Measurements from ENCODE around the gene HEXIM2. TPM values are rescaled to one million over a fixed set of nuclear protein-coding genes. Genes with fewer than 3 reads are reported as not detected.

The HEXIM2 gene
- total RNA-seq, 1 experiment from 2014 or later, result 16.3 TPM

DNA sequence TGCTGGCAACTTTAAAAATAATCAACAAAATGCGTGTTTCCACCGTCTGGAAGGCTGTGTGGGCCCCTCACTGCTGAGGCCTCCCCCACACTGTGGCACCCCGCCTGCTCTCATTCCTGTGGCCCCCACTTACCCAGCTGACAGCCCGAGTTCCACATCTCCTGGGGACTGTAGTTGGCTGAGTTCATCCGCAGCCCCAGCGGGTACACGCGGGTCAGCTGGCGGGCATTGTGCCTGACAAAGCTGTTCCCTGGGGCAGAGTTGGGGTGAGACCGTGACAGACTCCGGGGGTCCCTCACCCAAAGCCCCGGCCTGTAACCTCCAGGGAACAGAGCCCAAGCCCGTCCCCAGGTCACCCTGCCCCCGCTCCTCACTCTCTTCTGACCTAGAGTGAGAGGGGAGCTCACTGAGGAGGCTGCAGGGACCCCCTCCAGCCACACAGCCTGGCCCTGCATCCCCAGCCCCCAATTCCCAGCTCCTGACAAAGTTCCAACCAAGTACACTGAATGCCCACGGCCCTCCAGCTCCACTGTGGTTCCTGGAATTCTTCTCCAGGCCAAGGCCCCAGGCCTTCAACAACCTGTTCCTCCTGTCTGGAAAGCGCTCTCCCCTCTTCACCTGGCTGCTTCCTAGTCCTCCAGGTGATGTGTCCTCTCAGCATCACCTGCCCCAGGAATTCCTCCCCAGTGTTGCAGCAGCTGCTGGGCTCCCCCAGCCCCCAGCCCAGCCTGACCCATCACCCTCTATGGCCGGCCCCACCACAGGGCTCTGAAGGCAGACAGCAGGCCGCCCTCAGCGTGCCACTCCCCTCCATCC lies 47.4 kb upstream of the HEXIM2 start:
- BruUV-seq (replicated peaks), result no TSS peak
- peaks cover 45% of the 10 kb centered on the region for H3K36me3 Mint-ChIP-seq (ENCODE audit: insufficient read depth, unreplicated experiment)
- H3K4me3 Mint-ChIP-seq (ENCODE audit: low read depth, unreplicated experiment), result no peak overlapping the region
- CTCF ChIA-PET, result no interaction called here
- H3K4me1 Mint-ChIP-seq (ENCODE audit: low read depth, unreplicated experiment), result no peaks in the 10 kb centered on the region
- no peak for DNase-seq
- H3K9me3 Mint-ChIP-seq (ENCODE audit: low read depth, unreplicated experiment), result no peaks in the 10 kb centered on the region
- H3K27me3 Mint-ChIP-seq (ENCODE audit: unreplicated experiment), result no peaks in the 10 kb centered on the region
- intact Hi-C loops (cut with micrococcal nuclease; ENCODE audit: unreplicated experiment), result no loop called here
- TF ChIP-seq, protein P1, sequence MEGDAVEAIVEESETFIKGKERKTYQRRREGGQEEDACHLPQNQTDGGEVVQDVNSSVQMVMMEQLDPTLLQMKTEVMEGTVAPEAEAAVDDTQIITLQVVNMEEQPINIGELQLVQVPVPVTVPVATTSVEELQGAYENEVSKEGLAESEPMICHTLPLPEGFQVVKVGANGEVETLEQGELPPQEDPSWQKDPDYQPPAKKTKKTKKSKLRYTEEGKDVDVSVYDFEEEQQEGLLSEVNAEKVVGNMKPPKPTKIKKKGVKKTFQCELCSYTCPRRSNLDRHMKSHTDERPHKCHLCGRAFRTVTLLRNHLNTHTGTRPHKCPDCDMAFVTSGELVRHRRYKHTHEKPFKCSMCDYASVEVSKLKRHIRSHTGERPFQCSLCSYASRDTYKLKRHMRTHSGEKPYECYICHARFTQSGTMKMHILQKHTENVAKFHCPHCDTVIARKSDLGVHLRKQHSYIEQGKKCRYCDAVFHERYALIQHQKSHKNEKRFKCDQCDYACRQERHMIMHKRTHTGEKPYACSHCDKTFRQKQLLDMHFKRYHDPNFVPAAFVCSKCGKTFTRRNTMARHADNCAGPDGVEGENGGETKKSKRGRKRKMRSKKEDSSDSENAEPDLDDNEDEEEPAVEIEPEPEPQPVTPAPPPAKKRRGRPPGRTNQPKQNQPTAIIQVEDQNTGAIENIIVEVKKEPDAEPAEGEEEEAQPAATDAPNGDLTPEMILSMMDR (IDR thresholded peaks at IDR 0.05; ENCODE audit: unreplicated experiment), result no peak
- no peak overlapping the region for H3K27ac Mint-ChIP-seq (ENCODE audit: unreplicated experiment)

DNA sequence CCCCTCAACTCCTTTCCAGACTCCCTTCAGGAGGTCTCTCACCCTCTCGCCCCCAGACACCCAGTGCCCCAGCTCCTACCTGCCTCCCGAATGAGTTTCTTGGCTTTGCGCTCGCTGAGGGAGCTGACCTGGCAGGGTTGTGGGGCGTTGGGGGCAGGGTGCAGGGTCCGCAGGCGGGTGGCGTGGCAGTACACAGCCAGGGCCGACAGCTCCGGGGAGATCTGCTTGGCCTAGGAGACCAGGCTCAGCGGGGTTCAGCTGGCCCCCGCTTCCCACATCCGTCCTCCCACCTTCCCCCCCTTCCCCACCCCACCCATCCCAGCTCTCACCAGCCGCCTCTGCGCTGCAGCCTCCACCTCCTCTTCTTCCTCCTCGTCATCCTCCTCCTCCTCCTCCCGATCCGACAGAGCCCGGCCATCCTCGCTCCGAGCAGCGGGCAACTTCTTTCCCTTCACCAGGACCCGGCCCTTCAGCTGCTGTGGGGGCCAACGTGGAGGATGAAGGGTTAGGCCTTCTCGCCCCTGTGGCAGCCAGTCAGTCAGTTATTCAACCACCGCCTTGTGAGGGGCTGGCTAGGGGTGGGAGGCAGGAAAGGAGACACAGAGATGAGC lies 46.6 kb upstream of the HEXIM2 start:
- Mint-ChIP-seq H3K27me3 (ENCODE audit: unreplicated experiment) (no peaks in the 10 kb centered on the region), H3K4me1 (ENCODE audit: low read depth, unreplicated experiment) (no peaks in the 10 kb centered on the region), H3K27ac (ENCODE audit: unreplicated experiment) (no peak overlapping the region), H3K4me3 (ENCODE audit: low read depth, unreplicated experiment) (no peak overlapping the region), H3K9me3 (ENCODE audit: low read depth, unreplicated experiment) (no peaks in the 10 kb centered on the region), H3K36me3 (ENCODE audit: insufficient read depth, unreplicated experiment) (peaks cover 37% of the 10 kb centered on the region)
- no peak for DNase-seq
- TF ChIP-seq, protein P1 (IDR thresholded peaks at IDR 0.05; ENCODE audit: unreplicated experiment), result no peak
- BruUV-seq (replicated peaks), result no TSS peak
- intact Hi-C loops (cut with micrococcal nuclease; ENCODE audit: unreplicated experiment), result no loop called here
- CTCF ChIA-PET, result no interaction called here

DNA sequence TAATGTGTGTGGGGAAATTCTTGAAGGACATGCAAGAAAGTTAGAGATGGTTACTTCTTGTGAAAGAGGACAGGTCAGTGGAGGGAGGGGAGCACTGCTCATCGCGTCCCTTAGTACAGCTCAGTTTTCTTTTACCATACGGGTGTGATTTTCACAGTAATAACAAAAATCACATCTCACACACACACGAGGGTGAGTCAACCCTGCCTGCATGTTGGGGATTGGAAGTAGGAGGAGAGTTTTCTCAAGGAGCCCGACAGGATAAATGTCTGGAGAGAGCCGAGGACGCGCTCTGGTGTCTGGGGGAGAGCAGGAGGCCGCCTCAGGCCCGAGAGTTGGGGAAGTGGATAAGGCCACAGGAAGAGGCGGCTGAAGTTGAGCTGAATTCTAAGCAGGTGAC lies 45.8 kb upstream of the HEXIM2 start:
- DNase-seq, result no peak
- Mint-ChIP-seq H3K9me3 (ENCODE audit: low read depth, unreplicated experiment) (no peaks in the 10 kb centered on the region), H3K4me1 (ENCODE audit: low read depth, unreplicated experiment) (no peaks in the 10 kb centered on the region), H3K27ac (ENCODE audit: unreplicated experiment) (no peak overlapping the region), H3K36me3 (ENCODE audit: insufficient read depth, unreplicated experiment) (peaks cover 31% of the 10 kb centered on the region), H3K4me3 (ENCODE audit: low read depth, unreplicated experiment) (no peak overlapping the region), H3K27me3 (ENCODE audit: unreplicated experiment) (no peaks in the 10 kb centered on the region)
- TF ChIP-seq, protein P1 (IDR thresholded peaks at IDR 0.05; ENCODE audit: unreplicated experiment), result no peak
- CTCF ChIA-PET, result interaction anchor here (0.6 to 1.2 kb wide), 2 partner anchors 15 to 19 kb away, joined by 3 to 6 read pairs; partner anchors contain the start of gene ACBD4
- no TSS peak for BruUV-seq (replicated peaks)
- intact Hi-C loops (cut with micrococcal nuclease; ENCODE audit: unreplicated experiment), result no loop called here

DNA sequence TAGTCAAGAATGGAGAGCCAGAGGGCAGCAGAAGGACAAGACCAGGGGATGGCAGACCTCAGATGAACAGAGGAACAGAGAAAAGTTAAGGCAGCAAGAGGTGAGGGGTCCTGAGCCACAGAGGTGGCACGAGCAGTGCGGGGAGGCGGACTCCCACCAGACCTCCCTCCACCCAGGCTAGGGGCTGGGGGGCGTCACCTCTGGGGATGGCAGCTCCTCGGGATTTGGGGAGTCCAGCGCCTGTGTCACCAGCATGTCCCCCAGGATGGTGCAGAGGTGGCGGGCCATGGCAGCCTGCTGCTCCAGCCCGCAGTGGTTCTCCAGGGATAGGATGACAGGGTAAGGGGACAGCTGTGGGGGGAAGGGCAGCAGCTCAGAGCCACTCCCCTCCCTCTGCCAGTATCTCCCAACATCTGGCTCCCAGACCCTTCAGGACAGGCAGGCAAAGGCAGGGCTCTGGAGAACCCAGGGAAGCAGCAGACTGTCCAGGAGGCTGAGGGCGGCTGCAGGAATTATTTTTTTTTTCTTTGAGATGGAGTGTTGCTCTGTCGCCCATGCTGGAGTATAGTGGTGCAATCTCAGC lies 45.1 kb upstream of the HEXIM2 start:
- intact Hi-C loops (cut with micrococcal nuclease; ENCODE audit: unreplicated experiment), result no loop called here
- TF ChIP-seq, protein P1 (IDR thresholded peaks at IDR 0.05; ENCODE audit: unreplicated experiment), result no peak
- BruUV-seq (replicated peaks), result no TSS peak
- CTCF ChIA-PET, result interaction anchor here (0.6 to 1.2 kb wide), 2 partner anchors 16 to 19 kb away, joined by 3 to 6 read pairs; partner anchors contain the start of gene ACBD4
- DNase-seq, result no peak
- Mint-ChIP-seq H3K9me3 (ENCODE audit: low read depth, unreplicated experiment) (no peaks in the 10 kb centered on the region), H3K27me3 (ENCODE audit: unreplicated experiment) (no peaks in the 10 kb centered on the region), H3K4me1 (ENCODE audit: low read depth, unreplicated experiment) (no peaks in the 10 kb centered on the region), H3K27ac (ENCODE audit: unreplicated experiment) (no peak overlapping the region), H3K4me3 (ENCODE audit: low read depth, unreplicated experiment) (no peak overlapping the region), H3K36me3 (ENCODE audit: insufficient read depth, unreplicated experiment) (peaks cover 31% of the 10 kb centered on the region)
